ENCODE results near the gene BMP2K.

Gene BMP2K

DNA sequence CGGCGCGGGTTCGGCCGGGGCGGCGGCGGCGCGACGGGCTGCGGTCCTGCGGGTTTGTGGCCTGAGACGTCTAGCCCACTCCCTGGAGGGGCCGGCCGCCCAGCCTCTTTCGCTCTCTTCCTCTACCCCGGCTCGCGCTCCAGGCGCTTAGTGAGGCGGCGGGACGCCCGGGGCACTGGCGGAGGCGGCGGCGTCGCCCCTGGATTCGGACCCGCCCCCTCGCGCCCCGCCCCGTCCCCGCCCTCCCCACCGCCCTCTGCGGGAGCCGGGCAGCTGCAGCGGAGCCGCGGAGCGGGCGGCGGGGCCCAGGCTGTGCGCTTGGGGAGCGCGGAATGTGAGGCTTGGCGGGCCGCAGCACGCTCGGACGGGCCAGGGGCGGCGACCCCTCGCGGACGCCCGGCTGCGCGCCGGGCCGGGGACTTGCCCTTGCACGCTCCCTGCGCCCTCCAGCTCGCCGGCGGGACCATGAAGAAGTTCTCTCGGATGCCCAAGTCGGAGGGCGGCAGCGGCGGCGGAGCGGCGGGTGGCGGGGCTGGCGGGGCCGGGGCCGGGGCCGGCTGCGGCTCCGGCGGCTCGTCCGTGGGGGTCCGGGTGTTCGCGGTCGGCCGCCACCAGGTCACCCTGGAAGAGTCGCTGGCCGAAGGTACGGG, at the start of gene BMP2K:
Gene BMP2K, plus strand, starts transcription at position 272 of the 650 bp plus-strand sequence. Its CDS starts 194 bp downstream, at position 466.
- TF ChIP-seq, protein P1, sequence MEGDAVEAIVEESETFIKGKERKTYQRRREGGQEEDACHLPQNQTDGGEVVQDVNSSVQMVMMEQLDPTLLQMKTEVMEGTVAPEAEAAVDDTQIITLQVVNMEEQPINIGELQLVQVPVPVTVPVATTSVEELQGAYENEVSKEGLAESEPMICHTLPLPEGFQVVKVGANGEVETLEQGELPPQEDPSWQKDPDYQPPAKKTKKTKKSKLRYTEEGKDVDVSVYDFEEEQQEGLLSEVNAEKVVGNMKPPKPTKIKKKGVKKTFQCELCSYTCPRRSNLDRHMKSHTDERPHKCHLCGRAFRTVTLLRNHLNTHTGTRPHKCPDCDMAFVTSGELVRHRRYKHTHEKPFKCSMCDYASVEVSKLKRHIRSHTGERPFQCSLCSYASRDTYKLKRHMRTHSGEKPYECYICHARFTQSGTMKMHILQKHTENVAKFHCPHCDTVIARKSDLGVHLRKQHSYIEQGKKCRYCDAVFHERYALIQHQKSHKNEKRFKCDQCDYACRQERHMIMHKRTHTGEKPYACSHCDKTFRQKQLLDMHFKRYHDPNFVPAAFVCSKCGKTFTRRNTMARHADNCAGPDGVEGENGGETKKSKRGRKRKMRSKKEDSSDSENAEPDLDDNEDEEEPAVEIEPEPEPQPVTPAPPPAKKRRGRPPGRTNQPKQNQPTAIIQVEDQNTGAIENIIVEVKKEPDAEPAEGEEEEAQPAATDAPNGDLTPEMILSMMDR (IDR thresholded peaks at IDR 0.05; ENCODE audit: insufficient read depth, low read depth, low read length, missing control alignments), result no peak
- H3K4me3 ChIP-seq (ENCODE audit: low read length), result peak within 1 kb of the TSS; percentile 94
- peak; percentile 81 for DNase-seq (ENCODE audit: low read depth)

DNA sequence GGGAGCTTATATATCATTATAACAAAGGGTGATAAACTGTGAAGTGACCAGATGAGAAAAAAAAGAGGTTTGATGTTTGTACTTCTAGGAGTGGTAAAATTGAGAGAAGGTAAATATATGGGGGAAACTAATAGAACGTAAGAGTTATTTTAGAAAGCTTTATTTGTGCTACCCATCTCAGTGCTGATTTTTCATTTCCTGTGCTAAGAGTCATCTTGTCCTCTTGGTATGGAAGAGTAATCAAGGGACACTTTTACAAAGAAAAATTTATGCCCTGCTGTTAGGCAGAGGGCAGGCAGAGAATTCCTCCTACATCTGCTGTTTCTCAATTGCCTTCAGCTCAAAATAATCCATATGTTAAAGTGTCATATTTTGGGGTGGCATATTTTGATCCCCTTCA, 49.6 kb upstream of the BMP2K start:
- DNase-seq (ENCODE audit: low read depth), result no peak
- no peak overlapping the region for H3K4me3 ChIP-seq (ENCODE audit: low read length)
- TF ChIP-seq, protein P1 (IDR thresholded peaks at IDR 0.05; ENCODE audit: insufficient read depth, low read depth, low read length, missing control alignments), result no peak

DNA sequence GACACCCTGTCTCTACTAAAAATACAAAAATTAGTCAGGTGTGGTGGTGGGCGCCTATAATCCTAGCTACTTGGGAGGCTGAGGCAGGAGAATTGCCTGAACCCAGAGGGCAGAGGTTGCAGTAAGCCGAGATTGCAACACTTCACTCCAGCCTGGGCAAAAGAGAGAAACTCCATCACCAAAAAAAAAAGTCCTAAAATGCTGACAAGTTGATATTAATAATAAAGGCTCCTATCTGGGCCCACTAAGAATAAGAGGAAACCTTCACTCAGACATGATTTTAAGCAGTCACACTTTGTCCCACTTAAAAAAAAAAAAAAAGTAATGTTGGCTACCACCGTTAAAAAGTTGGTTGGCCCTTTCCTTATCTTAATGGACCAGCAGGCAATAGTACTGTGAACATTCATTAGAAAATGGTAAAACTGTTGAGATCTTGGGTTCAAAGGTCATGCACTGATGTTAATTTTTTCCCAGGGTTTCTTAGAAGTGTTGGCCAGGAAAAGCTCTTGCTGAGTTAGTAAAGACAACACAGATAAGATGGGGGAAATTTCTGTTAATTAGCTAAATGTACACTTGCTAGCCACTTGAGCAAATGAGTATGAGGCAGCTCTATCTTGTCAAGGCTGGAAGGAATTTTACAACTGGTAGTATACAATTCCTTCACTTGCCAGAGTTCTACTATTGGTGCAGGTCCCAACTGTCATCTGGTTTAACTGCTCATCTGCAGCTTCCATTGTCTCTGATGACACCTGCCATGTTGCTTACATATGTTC, 43.6 kb upstream of the BMP2K start:
- DNase-seq (ENCODE audit: low read depth), result no peak
- TF ChIP-seq, protein P1 (IDR thresholded peaks at IDR 0.05; ENCODE audit: insufficient read depth, low read depth, low read length, missing control alignments), result no peak
- H3K4me3 ChIP-seq (ENCODE audit: low read length), result no peak overlapping the region

DNA sequence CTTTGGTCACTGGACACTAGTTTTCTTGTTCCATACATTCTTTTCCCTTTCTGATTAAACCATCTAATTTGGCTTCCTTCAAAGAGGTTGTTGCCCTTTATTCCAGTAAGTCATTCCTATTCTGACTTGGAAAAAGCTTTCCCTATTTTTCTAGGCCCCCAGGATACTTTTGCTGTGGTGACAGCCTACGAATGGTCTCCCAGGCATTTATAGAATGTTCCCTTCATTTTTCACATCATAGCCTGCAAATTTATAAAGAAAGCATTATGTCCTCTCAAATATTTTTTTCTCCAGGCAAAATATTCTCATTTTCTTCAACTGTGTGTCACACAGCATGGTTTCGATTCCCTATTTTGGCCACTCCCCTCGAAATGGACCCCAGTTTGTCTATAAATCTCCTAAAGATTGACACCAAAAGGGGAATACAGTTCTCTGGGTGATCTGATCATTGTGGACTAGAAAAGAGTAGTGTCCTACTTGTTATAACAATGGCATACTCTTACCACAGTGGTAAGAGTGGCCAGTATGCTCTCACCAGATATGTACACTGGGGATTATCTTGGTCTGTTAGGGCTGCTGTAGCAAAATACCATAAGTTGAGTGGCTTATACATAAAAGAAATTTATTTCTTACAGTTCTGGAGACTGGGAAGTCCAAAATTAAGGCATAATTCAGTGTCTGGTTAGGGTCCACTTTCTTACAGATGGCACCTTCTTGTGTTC, 41.5 kb upstream of the BMP2K start:
- no peak for DNase-seq (ENCODE audit: low read depth)
- TF ChIP-seq, protein P1 (IDR thresholded peaks at IDR 0.05; ENCODE audit: insufficient read depth, low read depth, low read length, missing control alignments), result no peak

DNA sequence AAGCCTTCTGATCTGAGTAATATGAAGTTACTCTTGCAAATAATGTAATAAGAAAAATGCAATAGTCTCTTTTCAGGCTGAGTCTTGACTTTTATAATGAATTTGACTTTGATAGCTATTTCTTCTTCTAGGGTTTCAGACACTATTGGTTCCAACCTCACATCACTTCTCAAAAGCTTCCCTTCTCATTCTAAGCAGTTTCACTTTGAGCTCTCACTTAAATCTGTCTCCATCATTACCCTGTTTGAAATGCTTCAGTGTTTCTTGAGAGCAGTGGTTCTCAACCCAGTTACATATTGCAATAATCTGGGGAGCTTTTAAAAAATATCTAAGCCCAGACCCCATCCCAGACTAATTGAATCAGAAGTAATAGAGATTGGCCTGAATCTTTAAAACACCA, 40.5 kb upstream of the BMP2K start:
- H3K4me3 ChIP-seq (ENCODE audit: low read length), result no peak overlapping the region
- TF ChIP-seq, protein P1 (IDR thresholded peaks at IDR 0.05; ENCODE audit: insufficient read depth, low read depth, low read length, missing control alignments), result no peak

More for the DNA sequence above, 41.5 kb upstream of the BMP2K start:
- no peak overlapping the region for H3K4me3 ChIP-seq (ENCODE audit: low read length)

DNA sequence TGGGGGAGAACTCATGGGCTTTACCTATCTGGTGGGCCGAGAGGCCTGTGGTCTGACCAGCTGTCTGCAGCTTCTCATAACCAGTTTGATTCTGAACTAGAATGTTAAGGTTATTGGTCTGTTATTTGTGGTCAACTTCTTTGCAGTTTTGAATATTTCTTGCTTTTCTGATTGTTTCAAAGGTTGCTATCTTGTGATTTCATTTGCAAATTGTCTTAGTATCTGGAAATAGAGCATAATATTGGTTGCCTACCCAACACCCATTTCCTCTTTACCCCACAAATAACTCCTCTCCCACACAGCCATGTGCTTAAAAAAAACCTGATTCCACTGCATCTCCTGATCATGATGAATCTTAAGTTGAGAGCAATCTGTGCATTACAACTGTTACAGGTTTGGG, 39.1 kb upstream of the BMP2K start:
- DNase-seq (ENCODE audit: low read depth), result no peak
- H3K4me3 ChIP-seq (ENCODE audit: low read length), result no peak overlapping the region
- TF ChIP-seq, protein P1 (IDR thresholded peaks at IDR 0.05; ENCODE audit: insufficient read depth, low read depth, low read length, missing control alignments), result no peak

More for the DNA sequence above, 40.5 kb upstream of the BMP2K start:
- no peak for DNase-seq (ENCODE audit: low read depth)
